GM23338 (cell line): ENCODE data around the gene P3H4. TPM values are rescaled to one million over a fixed set of nuclear protein-coding genes. Genes with fewer than 3 reads are reported as not detected.

Source experiments
- ATAC-seq: fragments of 200-7000 bp; cut with Tn5 transposase; 3 replicates; pipeline ENCODE4 v1.9.1; 2020
- DNase-seq: peaks from one replicate; pipeline ENCODE4 v3.0.0-alpha.2; 2015; ENCODE audit warnings: low spot score
- H2AFZ ChIP-seq: fragments of 200-600 bp; sonication (generic); 2 replicates; pipeline ENCODE4 v1.8.0; 2016; ENCODE audit warnings: antibody characterized with exemption, mild to moderate bottlenecking, moderate library complexity
- H3F3A ChIP-seq: fragments of 200-600 bp; sonication (generic); replicated peaks from 2 replicates; pipeline ENCODE4 v1.8.0; 2017; ENCODE audit warnings: antibody characterized with exemption, mixed run types, low read depth
- H3K27ac ChIP-seq: fragments of 200-600 bp; sonication (generic); 2 replicates; pipeline ENCODE4 v1.6.1; 2016; ENCODE audit warnings: low read depth
- H3K27me3 ChIP-seq: fragments of 200-600 bp; sonication (generic); 2 replicates; pipeline ENCODE4 v1.8.0; 2016; ENCODE audit warnings: mild to moderate bottlenecking, mixed run types, moderate library complexity; ENCODE audit not compliant: insufficient read depth
- H3K36me3 ChIP-seq: fragments of 200-600 bp; sonication (generic); 2 replicates; pipeline ENCODE4 v1.8.0; 2016; ENCODE audit warnings: mild to moderate bottlenecking; ENCODE audit not compliant: insufficient read depth
- H3K4me1 ChIP-seq: fragments of 200-600 bp; sonication (generic); 2 replicates; pipeline ENCODE4 v1.8.0; 2016; ENCODE audit warnings: mild to moderate bottlenecking, moderate library complexity; ENCODE audit not compliant: insufficient read depth
- H3K4me2 ChIP-seq: fragments of 200-600 bp; sonication (generic); 2 replicates; pipeline ENCODE4 v1.7.1; 2017; ENCODE audit warnings: mixed run types
- H3K4me3 ChIP-seq: fragments of 200-600 bp; sonication (generic); 2 replicates; pipeline ENCODE4 v1.6.1; 2016; ENCODE audit warnings: mixed run types
- H3K79me2 ChIP-seq: fragments of 200-600 bp; sonication (generic); replicated peaks from 2 replicates; pipeline ENCODE4 v1.8.0; 2017; ENCODE audit warnings: mild to moderate bottlenecking; ENCODE audit not compliant: insufficient read depth
- H3K9me2 ChIP-seq: fragments of 200-600 bp; sonication (generic); 2 replicates; pipeline ENCODE4 v1.8.0; 2017; ENCODE audit not compliant: insufficient read depth
- H4K20me1 ChIP-seq: fragments of 200-600 bp; sonication (generic); replicated peaks from 2 replicates; pipeline ENCODE4 v1.8.0; 2017; ENCODE audit warnings: mild to moderate bottlenecking; ENCODE audit not compliant: insufficient read depth
- H3K27ac Mint-ChIP-seq: 2 replicates; pipeline ENCODE4 v1.8.0; 2020; ENCODE audit warnings: inconsistent platforms, mild to moderate bottlenecking, moderate library complexity, mixed read lengths
- H3K27me3 Mint-ChIP-seq: 3 replicates; pipeline ENCODE4 v1.8.0; 2022; ENCODE audit warnings: low read depth, mild to moderate bottlenecking, moderate library complexity, mixed read lengths, inconsistent platforms; ENCODE audit not compliant: insufficient read depth, poor library complexity
- H3K36me3 Mint-ChIP-seq: 3 replicates; pipeline ENCODE4 v1.8.0; 2021; ENCODE audit warnings: low read depth, mild to moderate bottlenecking, inconsistent platforms, moderate library complexity, mixed read lengths
- H3K4me1 Mint-ChIP-seq: 3 replicates; pipeline ENCODE4 v1.8.0; 2020; ENCODE audit warnings: mild to moderate bottlenecking, inconsistent platforms, mixed read lengths
- H3K4me3 Mint-ChIP-seq: 3 replicates; pipeline ENCODE4 v1.8.0; 2021; ENCODE audit warnings: moderate library complexity, mild to moderate bottlenecking, inconsistent platforms, mixed read lengths
- H3K9me3 Mint-ChIP-seq: 3 replicates; pipeline ENCODE4 v1.8.0; 2020; ENCODE audit warnings: moderate library complexity, mild to moderate bottlenecking, inconsistent platforms, mixed read lengths
- EZH2 ChIP-seq: fragments of 200-600 bp; sonication (generic); IDR thresholded peaks from one replicate; pipeline ENCODE4 v1.8.0; 2017; ENCODE audit warnings: antibody characterized with exemption, mild to moderate bottlenecking, low read depth; ENCODE audit not compliant: unreplicated experiment
- EZH2phosphoT487 ChIP-seq: fragments of 200-600 bp; sonication (generic); IDR thresholded peaks from one replicate; pipeline ENCODE4 v1.8.1; 2018; ENCODE audit warnings: antibody characterized with exemption; ENCODE audit not compliant: unreplicated experiment
- JUNB ChIP-seq: IDR thresholded peaks from one replicate; pipeline ENCODE4 v1.6.1; 2016; ENCODE audit warnings: antibody characterized with exemption; ENCODE audit not compliant: unreplicated experiment
- NANOG ChIP-seq: IDR thresholded peaks from 2 replicates; pipeline ENCODE4 v1.6.1; 2016; ENCODE audit warnings: antibody characterized with exemption, borderline replicate concordance
- POLR2AphosphoS5 ChIP-seq: IDR thresholded peaks from 2 replicates; pipeline ENCODE4 v1.6.1; 2016; ENCODE audit warnings: antibody characterized with exemption, low read depth
- STAT1 ChIP-seq: IDR thresholded peaks from one replicate; pipeline ENCODE4 v1.6.1; 2016; ENCODE audit warnings: antibody characterized with exemption; ENCODE audit not compliant: unreplicated experiment
- ZNF114 ChIP-seq: fragments of 250-450 bp; sonication (Bioruptor Pico); IDR thresholded peaks from 2 replicates; pipeline ENCODE4 v1.5.0; 2020; ENCODE audit warnings: mild to moderate bottlenecking, moderate library complexity
- polyA plus RNA-seq: library from polyadenylated mRNA; unstranded; fragments of >200 nt; fragmentation: Nextera tagmentation; extraction: Ambion mirVana; gene quantifications from 2 replicates; pipeline ENCODE4 v1.2.1, GENCODE V29; 2016
- total RNA-seq: library from RNA; depleted of rRNA; stranded (reverse); fragments of >200 nt; shearing (Covaris generic); gene quantifications from 2 replicates; pipeline ENCODE4 v1.2.3, GENCODE V29; 2014
- TF ChIP-seq, protein P1 (sequence below): fragments of 250-450 bp; sonication (Bioruptor Pico); IDR thresholded peaks from 2 replicates; pipeline ENCODE4 v1.5.0; 2020; ENCODE audit warnings: mild to moderate bottlenecking, moderate library complexity
- TF ChIP-seq, protein P2 (sequence below): IDR thresholded peaks from 2 replicates; pipeline ENCODE4 v1.6.1; 2016; ENCODE audit warnings: antibody characterized with exemption
- TF ChIP-seq, protein P3 (sequence below), 2 experiments: fragments of 200-600 bp in 1 of 2; sonication (generic) in 1 of 2; conservative IDR thresholded peaks; 2 replicates each; pipeline versions ENCODE4 v1.5.1 to v1.6.1; 2016 to 2017; ENCODE audit warnings: antibody characterized with exemption in 2 of 2, low read depth in 2 of 2, mild to moderate bottlenecking in 2 of 2, moderate library complexity in 1 of 2

Gene P3H4
- total and polyA plus RNA-seq, 2 experiments from 2014 or later: 16.0 to 33.3 TPM

DNA sequence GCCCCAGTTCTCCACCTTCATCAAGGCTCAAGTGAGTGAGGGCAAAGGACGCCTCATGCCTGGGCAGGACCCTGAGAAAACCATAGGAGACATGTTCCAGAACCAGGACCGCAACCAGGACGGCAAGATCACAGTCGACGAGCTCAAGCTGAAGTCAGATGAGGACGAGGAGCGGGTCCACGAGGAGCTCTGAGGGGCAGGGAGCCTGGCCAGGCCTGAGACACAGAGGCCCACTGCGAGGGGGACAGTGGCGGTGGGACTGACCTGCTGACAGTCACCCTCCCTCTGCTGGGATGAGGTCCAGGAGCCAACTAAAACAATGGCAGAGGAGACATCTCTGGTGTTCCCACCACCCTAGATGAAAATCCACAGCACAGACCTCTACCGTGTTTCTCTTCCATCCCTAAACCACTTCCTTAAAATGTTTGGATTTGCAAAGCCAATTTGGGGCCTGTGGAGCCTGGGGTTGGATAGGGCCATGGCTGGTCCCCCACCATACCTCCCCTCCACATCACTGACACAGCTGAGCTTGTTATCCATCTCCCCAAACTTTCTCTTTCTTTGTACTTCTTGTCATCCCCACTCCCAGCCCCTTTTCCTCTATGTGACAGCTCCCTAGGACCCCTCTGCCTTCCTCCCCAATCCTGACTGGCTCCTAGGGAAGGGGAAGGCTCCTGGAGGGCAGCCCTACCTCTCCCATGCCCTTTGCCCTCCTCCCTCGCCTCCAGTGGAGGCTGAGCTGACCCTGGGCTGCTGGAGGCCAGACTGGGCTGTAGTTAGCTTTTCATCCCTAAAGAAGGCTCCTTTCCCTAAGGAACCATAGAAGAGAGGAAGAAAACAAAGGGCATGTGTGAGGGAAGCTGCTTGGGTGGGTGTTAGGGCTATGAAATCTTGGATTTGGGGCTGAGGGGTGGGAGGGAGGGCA lies 10.7 kb upstream of the P3H4 start:
- Histone ChIP-seq H3K4me3 (no peak overlapping the region), H2AFZ (no peak overlapping the region), H3K9me2 (no peaks in the 10 kb centered on the region), H3K27me3 (no peaks in the 10 kb centered on the region), H3K4me2 (no peak overlapping the region), H3K4me1 (peaks cover 15% of the 10 kb centered on the region), H3K27ac (no peak overlapping the region), H3F3A (0 out of 2 replicates have a peak, but pooled peaks cover 11% of the 10 kb centered on the region), H3K36me3 (peaks cover 8% of the 10 kb centered on the region), H4K20me1 (no peaks in the 10 kb centered on the region; the same call in 1 of the 2 replicates), H3K79me2 (no peaks in the 10 kb centered on the region)
- Mint-ChIP-seq H3K9me3 (no peaks in the 10 kb centered on the region), H3K27ac (no peak overlapping the region), H3K4me3 (no peak overlapping the region), H3K36me3 (peaks cover 59% of the 10 kb centered on the region), H3K27me3 (peaks cover 18% of the 10 kb centered on the region), H3K4me1 (peaks cover 19% of the 10 kb centered on the region)
- TF ChIP-seq, protein P1, sequence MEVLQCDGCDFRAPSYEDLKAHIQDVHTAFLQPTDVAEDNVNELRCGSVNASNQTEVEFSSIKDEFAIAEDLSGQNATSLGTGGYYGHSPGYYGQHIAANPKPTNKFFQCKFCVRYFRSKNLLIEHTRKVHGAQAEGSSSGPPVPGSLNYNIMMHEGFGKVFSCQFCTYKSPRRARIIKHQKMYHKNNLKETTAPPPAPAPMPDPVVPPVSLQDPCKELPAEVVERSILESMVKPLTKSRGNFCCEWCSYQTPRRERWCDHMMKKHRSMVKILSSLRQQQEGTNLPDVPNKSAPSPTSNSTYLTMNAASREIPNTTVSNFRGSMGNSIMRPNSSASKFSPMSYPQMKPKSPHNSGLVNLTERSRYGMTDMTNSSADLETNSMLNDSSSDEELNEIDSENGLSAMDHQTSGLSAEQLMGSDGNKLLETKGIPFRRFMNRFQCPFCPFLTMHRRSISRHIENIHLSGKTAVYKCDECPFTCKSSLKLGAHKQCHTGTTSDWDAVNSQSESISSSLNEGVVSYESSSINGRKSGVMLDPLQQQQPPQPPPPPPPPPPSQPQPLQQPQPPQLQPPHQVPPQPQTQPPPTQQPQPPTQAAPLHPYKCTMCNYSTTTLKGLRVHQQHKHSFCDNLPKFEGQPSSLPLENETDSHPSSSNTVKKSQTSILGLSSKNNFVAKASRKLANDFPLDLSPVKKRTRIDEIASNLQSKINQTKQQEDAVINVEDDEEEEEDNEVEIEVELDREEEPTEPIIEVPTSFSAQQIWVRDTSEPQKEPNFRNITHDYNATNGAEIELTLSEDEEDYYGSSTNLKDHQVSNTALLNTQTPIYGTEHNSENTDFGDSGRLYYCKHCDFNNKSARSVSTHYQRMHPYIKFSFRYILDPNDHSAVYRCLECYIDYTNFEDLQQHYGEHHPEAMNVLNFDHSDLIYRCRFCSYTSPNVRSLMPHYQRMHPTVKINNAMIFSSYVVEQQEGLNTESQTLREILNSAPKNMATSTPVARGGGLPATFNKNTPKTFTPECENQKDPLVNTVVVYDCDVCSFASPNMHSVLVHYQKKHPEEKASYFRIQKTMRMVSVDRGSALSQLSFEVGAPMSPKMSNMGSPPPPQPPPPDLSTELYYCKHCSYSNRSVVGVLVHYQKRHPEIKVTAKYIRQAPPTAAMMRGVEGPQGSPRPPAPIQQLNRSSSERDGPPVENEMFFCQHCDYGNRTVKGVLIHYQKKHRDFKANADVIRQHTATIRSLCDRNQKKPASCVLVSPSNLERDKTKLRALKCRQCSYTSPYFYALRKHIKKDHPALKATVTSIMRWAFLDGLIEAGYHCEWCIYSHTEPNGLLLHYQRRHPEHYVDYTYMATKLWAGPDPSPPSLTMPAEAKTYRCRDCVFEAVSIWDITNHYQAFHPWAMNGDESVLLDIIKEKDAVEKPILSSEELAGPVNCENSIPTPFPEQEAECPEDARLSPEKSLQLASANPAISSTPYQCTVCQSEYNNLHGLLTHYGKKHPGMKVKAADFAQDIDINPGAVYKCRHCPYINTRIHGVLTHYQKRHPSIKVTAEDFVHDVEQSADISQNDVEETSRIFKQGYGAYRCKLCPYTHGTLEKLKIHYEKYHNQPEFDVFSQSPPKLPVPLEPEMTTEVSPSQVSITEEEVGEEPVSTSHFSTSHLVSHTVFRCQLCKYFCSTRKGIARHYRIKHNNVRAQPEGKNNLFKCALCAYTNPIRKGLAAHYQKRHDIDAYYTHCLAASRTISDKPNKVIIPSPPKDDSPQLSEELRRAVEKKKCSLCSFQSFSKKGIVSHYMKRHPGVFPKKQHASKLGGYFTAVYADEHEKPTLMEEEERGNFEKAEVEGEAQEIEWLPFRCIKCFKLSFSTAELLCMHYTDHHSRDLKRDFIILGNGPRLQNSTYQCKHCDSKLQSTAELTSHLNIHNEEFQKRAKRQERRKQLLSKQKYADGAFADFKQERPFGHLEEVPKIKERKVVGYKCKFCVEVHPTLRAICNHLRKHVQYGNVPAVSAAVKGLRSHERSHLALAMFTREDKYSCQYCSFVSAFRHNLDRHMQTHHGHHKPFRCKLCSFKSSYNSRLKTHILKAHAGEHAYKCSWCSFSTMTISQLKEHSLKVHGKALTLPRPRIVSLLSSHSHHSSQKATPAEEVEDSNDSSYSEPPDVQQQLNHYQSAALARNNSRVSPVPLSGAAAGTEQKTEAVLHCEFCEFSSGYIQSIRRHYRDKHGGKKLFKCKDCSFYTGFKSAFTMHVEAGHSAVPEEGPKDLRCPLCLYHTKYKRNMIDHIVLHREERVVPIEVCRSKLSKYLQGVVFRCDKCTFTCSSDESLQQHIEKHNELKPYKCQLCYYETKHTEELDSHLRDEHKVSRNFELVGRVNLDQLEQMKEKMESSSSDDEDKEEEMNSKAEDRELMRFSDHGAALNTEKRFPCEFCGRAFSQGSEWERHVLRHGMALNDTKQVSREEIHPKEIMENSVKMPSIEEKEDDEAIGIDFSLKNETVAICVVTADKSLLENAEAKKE: no peak
- no peak for TF ChIP-seq STAT1
- no peak for TF ChIP-seq POLR2AphosphoS5
- ATAC-seq: no peak
- no peak for DNase-seq

DNA sequence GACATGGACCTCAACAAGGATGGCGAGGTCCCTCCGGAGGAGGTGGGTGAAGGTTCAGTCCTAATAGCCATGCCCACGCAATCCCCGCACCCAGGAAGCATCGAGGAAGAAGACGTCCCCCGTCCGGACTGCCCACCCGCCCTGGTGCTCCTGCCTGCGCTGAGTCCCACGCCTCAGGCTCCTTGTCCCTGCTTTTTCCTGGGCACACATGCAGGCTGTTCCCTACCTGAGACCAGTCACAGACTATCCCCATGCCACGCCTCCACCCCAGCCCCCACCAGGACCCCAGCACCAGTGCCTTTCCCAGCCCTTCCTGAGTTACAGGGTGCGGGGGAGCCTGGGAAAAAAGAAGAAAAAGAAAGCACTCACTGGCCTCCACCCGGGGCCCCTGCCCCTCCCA lies 10.0 kb upstream of the P3H4 start:
- ATAC-seq: no peak
- Histone ChIP-seq H3K79me2 (no peaks in the 10 kb centered on the region; the same call in 1 of the 2 replicates), H3K4me1 (peaks cover 15% of the 10 kb centered on the region), H3K4me3 (no peak overlapping the region), H3K27ac (no peak overlapping the region), H3F3A (0 out of 2 replicates have a peak, but pooled peaks cover 11% of the 10 kb centered on the region), H3K36me3 (peaks cover 8% of the 10 kb centered on the region), H3K4me2 (no peak overlapping the region), H4K20me1 (no peaks in the 10 kb centered on the region; the same call in 1 of the 2 replicates), H3K9me2 (no peaks in the 10 kb centered on the region), H3K27me3 (no peaks in the 10 kb centered on the region), H2AFZ (no peak overlapping the region)
- Mint-ChIP-seq H3K9me3 (no peaks in the 10 kb centered on the region), H3K27me3 (peaks cover 18% of the 10 kb centered on the region), H3K27ac (no peak overlapping the region), H3K4me1 (peaks cover 19% of the 10 kb centered on the region), H3K4me3 (no peak overlapping the region), H3K36me3 (peaks cover 60% of the 10 kb centered on the region)
- DNase-seq: no peak
- TF ChIP-seq JUNB (no peak), EZH2 (no peak), ZNF114 (CRISPR knock-in tag) (no peak), NANOG (no peak), EZH2phosphoT487 (no peak)
- TF ChIP-seq, protein P2, sequence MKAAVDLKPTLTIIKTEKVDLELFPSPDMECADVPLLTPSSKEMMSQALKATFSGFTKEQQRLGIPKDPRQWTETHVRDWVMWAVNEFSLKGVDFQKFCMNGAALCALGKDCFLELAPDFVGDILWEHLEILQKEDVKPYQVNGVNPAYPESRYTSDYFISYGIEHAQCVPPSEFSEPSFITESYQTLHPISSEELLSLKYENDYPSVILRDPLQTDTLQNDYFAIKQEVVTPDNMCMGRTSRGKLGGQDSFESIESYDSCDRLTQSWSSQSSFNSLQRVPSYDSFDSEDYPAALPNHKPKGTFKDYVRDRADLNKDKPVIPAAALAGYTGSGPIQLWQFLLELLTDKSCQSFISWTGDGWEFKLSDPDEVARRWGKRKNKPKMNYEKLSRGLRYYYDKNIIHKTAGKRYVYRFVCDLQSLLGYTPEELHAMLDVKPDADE: no peak
- TF ChIP-seq, protein P3, sequence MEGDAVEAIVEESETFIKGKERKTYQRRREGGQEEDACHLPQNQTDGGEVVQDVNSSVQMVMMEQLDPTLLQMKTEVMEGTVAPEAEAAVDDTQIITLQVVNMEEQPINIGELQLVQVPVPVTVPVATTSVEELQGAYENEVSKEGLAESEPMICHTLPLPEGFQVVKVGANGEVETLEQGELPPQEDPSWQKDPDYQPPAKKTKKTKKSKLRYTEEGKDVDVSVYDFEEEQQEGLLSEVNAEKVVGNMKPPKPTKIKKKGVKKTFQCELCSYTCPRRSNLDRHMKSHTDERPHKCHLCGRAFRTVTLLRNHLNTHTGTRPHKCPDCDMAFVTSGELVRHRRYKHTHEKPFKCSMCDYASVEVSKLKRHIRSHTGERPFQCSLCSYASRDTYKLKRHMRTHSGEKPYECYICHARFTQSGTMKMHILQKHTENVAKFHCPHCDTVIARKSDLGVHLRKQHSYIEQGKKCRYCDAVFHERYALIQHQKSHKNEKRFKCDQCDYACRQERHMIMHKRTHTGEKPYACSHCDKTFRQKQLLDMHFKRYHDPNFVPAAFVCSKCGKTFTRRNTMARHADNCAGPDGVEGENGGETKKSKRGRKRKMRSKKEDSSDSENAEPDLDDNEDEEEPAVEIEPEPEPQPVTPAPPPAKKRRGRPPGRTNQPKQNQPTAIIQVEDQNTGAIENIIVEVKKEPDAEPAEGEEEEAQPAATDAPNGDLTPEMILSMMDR (conservative IDR thresholded peaks at IDR 0.05; ENCODE audit: low read depth in 2 of 2): no peak
